HG03558 (cell line): ENCODE results near the gene GGT5.
"Not testable (repeated sequence)": the region's sequence is repeated elsewhere in the genome, so short reads cannot be mapped to it uniquely, and the experiment has no call there.

Source experiments
- ATAC-seq: cut with Tn5 transposase; IDR thresholded peaks from one replicate; pipeline ENCODE4 v1.9.1; 2021; ENCODE audit warnings: moderate number of reproducible peaks; ENCODE audit not compliant: unreplicated experiment; ENCODE audit errors: extremely low read depth

The GGT5 gene

GRCh38 chr22:24235315-24235714 lies 9.6 kb downstream of the GGT5 start:
- no peak for ATAC-seq

- no peak for ATAC-seq
These were observed 11.1 kb downstream of the GGT5 start for GRCh38 chr22:24233816-24234215.

GRCh38 chr22:24233235-24233634 lies 11.6 kb downstream of the GGT5 start:
- no peak for ATAC-seq

- ATAC-seq, result no peak
These were observed 12.2 kb downstream of the GGT5 start for GRCh38 chr22:24232725-24233124.

GRCh38 chr22:24232124-24232523 lies 12.8 kb downstream of the GGT5 start:
- no peak for ATAC-seq

- ATAC-seq, result no peak
These were observed 13.2 kb downstream of the GGT5 start for GRCh38 chr22:24231706-24232105.

GRCh38 chr22:24230911-24231656 lies 13.8 kb downstream of the GGT5 start:
- ATAC-seq, result no peak

- ATAC-seq, result no peak
These were observed 18.9 kb downstream of the GGT5 start for GRCh38 chr22:24225951-24226350.

GRCh38 chr22:24225044-24225601 lies 19.8 kb downstream of the GGT5 start:
- no peak for ATAC-seq

GRCh38 chr22:24224468-24224867 lies 20.4 kb downstream of the GGT5 start:
- no peak for ATAC-seq

- ATAC-seq, result no peak
These were observed 25.1 kb downstream of the GGT5 start for GRCh38 chr22:24219750-24220149.

- no peak for ATAC-seq
These were observed 27.5 kb downstream of the GGT5 start for GRCh38 chr22:24217384-24217783.

- no peak for ATAC-seq
These were observed 28.2 kb downstream of the GGT5 start for GRCh38 chr22:24216541-24217209.

GRCh38 chr22:24214467-24215285 lies 30.2 kb downstream of the GGT5 start:
- ATAC-seq, result no peak

- ATAC-seq, result not testable (repeated sequence)
These were observed 31.8 kb downstream of the GGT5 start for GRCh38 chr22:24213111-24213510.

- not testable (repeated sequence) for ATAC-seq
These were observed 33.2 kb downstream of the GGT5 start for GRCh38 chr22:24211716-24212115.

- not testable (repeated sequence) for ATAC-seq
These were observed 34.5 kb downstream of the GGT5 start for GRCh38 chr22:24210409-24210808.

- no peak for ATAC-seq
These were observed 35.2 kb downstream of the GGT5 start for GRCh38 chr22:24209687-24210086.

GRCh38 chr22:24209016-24209415 lies 35.9 kb downstream of the GGT5 start:
- ATAC-seq, result no peak

GRCh38 chr22:24208012-24208749 lies 36.7 kb downstream of the GGT5 start:
- no peak for ATAC-seq
